Upper lobe of left lung (tissue), 6 donors: Measurements from ENCODE around the gene SLA2. TPM values are rescaled to one million over a fixed set of nuclear protein-coding genes. Genes with fewer than 3 reads are reported as not detected.

Experiments used
- ATAC-seq, 2 donors: fragments of 200-7000 bp; cut with Tn5 transposase; one replicate each; pipeline ENCODE4 v1.9.1; 2022; ENCODE audit warnings: mild to moderate bottlenecking in 2 of 2, moderate library complexity in 2 of 2; ENCODE audit not compliant: low FRiP score in 2 of 2
- DNase-seq, 2 donors: peaks; one replicate each; pipeline ENCODE4 v3.0.0-alpha.2; 2019 to 2020
- H3K27ac ChIP-seq, 4 donors: fragments of 200-600 bp; sonication (generic); one replicate each; pipeline ENCODE4 v1.5.1; 2016 to 2019
- H3K27me3 ChIP-seq, 4 donors: fragments of 200-600 bp; sonication (generic); one replicate each; pipeline ENCODE4 v1.5.1; 2017 to 2019
- H3K36me3 ChIP-seq, 4 donors: fragments of 200-600 bp; sonication (generic); one replicate each; pipeline ENCODE4 v1.5.1; 2016 to 2019
- H3K4me1 ChIP-seq, 4 donors: fragments of 200-600 bp; sonication (generic); one replicate each; pipeline ENCODE4 v1.5.1; 2018 to 2019
- H3K4me3 ChIP-seq, 4 donors: fragments of 200-600 bp; sonication (generic); one replicate each; pipeline ENCODE4 v1.5.1; 2017 to 2019; ENCODE audit warnings: mild to moderate bottlenecking in 2 of 4, moderate library complexity in 1 of 4
- H3K9me3 ChIP-seq, 4 donors: fragments of 200-600 bp; sonication (generic); one replicate each; pipeline ENCODE4 v1.5.1; 2018 to 2019
- CTCF ChIP-seq, 6 experiments: fragments of 450-650 bp in 4 of 6; fragments of 200-600 bp in 2 of 6; sonication (generic) in 2 of 6; IDR thresholded peaks; one replicate each; pipeline ENCODE4 v1.5.1; 2016 to 2019; ENCODE audit warnings: antibody characterized with exemption in 6 of 6
- EP300 ChIP-seq, 4 donors: sonication (generic); formaldehyde crosslinking; IDR thresholded peaks; one replicate each; pipeline ENCODE4 v1.5.1; 2017; ENCODE audit warnings: antibody characterized with exemption in 4 of 4, control low read depth in 2 of 4
- POLR2A ChIP-seq, 4 donors: fragments of 450-650 bp; IDR thresholded peaks; one replicate each; pipeline ENCODE4 v1.5.1; 2016 to 2017; ENCODE audit warnings: antibody characterized with exemption in 4 of 4, mild to moderate bottlenecking in 2 of 4
- POLR2AphosphoS5 ChIP-seq, 2 donors: sonication (generic); formaldehyde crosslinking; IDR thresholded peaks; one replicate each; pipeline ENCODE4 v1.5.1; 2017; ENCODE audit warnings: antibody characterized with exemption in 2 of 2
- WGBS, 2 donors: methylation state at CpG; one replicate each; pipeline ENCODE4 v1.1.5; 2017 to 2018; 5-methylcytosine and 5-hydroxymethylcytosine counted together
- total RNA-seq, 6 donors: library from RNA; depleted of rRNA in 4 of 6; stranded (reverse); fragments of >200 nt in 4 of 6; gene quantifications; one replicate each; pipeline versions ENCODE4 v1.1.0 to v1.2.1, GENCODE V29; 2016 to 2021
- donor health status: DM: no; HTN: no; CAD: no; lungs with moderate emphysema.
- donor health status: DM: no; HTN: yes; CAD: no; lungs with severe emphysema.

SLA2 gene
- total RNA-seq, 6 donors from 2014 or later, result 0.97 to 6.9 (median 3.0) TPM

GRCh38 chr20:36632487-36633284 lies 13.3 kb downstream of the SLA2 start:
- 80 to 88% methylated on average over 10 to 14 of the region's 14 CpGs for WGBS, 2 donors
- ATAC-seq (no peak), DNase-seq (no peak)
- H3K4me3 ChIP-seq, result no peak overlapping the region
- no peak for TF ChIP-seq POLR2AphosphoS5 (IDR thresholded peaks at IDR 0.05)
- TF ChIP-seq CTCF (IDR thresholded peaks at IDR 0.05), result no peak
- TF ChIP-seq EP300 (IDR thresholded peaks at IDR 0.05), result no peak
- TF ChIP-seq POLR2A (IDR thresholded peaks at IDR 0.05), result no peak
- H3K27me3 ChIP-seq, result no peaks in the 10 kb centered on the region
- no peaks in the 10 kb centered on the region for H3K36me3 ChIP-seq
- no peaks in the 10 kb centered on the region for H3K4me1 ChIP-seq
- H3K27ac ChIP-seq, result no peak overlapping the region
- H3K9me3 ChIP-seq, result no peaks in the 10 kb centered on the region

GRCh38 chr20:36632147-36632486 lies 13.9 kb downstream of the SLA2 start:
- H3K4me1 ChIP-seq, result no peaks in the 10 kb centered on the region
- H3K27me3 ChIP-seq, result no peaks in the 10 kb centered on the region
- DNase-seq, result no peak
- WGBS, 2 donors, result 73 to 92% methylated on average over 2 to 3 of the region's 3 CpGs
- H3K36me3 ChIP-seq, result no peaks in the 10 kb centered on the region
- no peak overlapping the region for H3K4me3 ChIP-seq
- H3K27ac ChIP-seq, result no peak overlapping the region
- no peaks in the 10 kb centered on the region for H3K9me3 ChIP-seq
- TF ChIP-seq EP300 (IDR thresholded peaks at IDR 0.05) (no peak), POLR2AphosphoS5 (IDR thresholded peaks at IDR 0.05) (no peak), POLR2A (IDR thresholded peaks at IDR 0.05) (no peak), CTCF (IDR thresholded peaks at IDR 0.05) (no peak)
- ATAC-seq, result no peak

GRCh38 chr20:36631646-36632045 lies 14.3 kb downstream of the SLA2 start:
- DNase-seq (no peak), ATAC-seq (no peak)
- Histone ChIP-seq H3K4me1 (no peaks in the 10 kb centered on the region), H3K27ac (no peak overlapping the region), H3K9me3 (no peaks in the 10 kb centered on the region), H3K27me3 (no peaks in the 10 kb centered on the region), H3K4me3 (no peak overlapping the region), H3K36me3 (no peaks in the 10 kb centered on the region)
- TF ChIP-seq CTCF (IDR thresholded peaks at IDR 0.05) (no peak), POLR2A (IDR thresholded peaks at IDR 0.05) (no peak), EP300 (IDR thresholded peaks at IDR 0.05) (no peak), POLR2AphosphoS5 (IDR thresholded peaks at IDR 0.05) (no peak)
- 86 to 88% methylated on average over 6 of the region's 6 CpGs for WGBS, 2 donors

- no peak overlapping the region for H3K4me3 ChIP-seq
- DNase-seq (peak in 1 of 2 donors; percentile 50), ATAC-seq (peak in 1 of 2 donors; percentile 46)
- H3K36me3 ChIP-seq, result no peaks in the 10 kb centered on the region
- H3K27me3 ChIP-seq, result no peaks in the 10 kb centered on the region
- no peaks in the 10 kb centered on the region for H3K9me3 ChIP-seq
- WGBS, 2 donors, result 66 to 68% methylated on average over 11 to 14 of the region's 15 CpGs
- H3K4me1 ChIP-seq, result no peaks in the 10 kb centered on the region
- TF ChIP-seq POLR2A (IDR thresholded peaks at IDR 0.05), result no peak
- no peak for TF ChIP-seq EP300 (IDR thresholded peaks at IDR 0.05)
- TF ChIP-seq CTCF (IDR thresholded peaks at IDR 0.05), result no peak
- no peak for TF ChIP-seq POLR2AphosphoS5 (IDR thresholded peaks at IDR 0.05)
- peak overlapping the region in 2 of 4 donors; percentile 49 to 52 for H3K27ac ChIP-seq
These were observed 16.0 kb downstream of the SLA2 start for GRCh38 chr20:36629719-36630681.
